ENCODE measurements around the gene NFYA.

DNA sequence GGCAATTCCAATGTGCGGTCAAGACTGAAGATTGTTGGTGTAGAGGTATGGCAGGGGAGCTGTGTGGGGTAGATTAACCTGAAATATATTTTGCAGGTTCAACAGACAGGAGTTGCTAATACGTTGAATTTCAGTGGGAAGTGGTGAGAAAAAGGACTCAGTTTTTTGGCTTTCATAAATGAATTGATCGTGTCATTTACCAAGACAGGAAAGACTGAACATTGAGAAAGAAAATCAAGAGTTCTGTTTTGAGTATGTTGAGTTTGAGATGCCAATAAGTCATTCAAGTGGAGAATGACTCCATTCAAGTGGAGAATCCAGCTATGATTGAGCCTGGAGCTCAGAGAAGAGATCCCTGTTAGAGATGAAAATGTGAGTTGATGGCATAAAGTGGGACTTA, 31.1 kb downstream of the NFYA start:
- no peak for TF ChIP-seq POGZ (CRISPR knock-in tag; IDR thresholded peaks at IDR 0.05)
- TF ChIP-seq, protein P1, sequence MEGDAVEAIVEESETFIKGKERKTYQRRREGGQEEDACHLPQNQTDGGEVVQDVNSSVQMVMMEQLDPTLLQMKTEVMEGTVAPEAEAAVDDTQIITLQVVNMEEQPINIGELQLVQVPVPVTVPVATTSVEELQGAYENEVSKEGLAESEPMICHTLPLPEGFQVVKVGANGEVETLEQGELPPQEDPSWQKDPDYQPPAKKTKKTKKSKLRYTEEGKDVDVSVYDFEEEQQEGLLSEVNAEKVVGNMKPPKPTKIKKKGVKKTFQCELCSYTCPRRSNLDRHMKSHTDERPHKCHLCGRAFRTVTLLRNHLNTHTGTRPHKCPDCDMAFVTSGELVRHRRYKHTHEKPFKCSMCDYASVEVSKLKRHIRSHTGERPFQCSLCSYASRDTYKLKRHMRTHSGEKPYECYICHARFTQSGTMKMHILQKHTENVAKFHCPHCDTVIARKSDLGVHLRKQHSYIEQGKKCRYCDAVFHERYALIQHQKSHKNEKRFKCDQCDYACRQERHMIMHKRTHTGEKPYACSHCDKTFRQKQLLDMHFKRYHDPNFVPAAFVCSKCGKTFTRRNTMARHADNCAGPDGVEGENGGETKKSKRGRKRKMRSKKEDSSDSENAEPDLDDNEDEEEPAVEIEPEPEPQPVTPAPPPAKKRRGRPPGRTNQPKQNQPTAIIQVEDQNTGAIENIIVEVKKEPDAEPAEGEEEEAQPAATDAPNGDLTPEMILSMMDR (CRISPR knock-in tag; IDR thresholded peaks at IDR 0.05), result no peak
- TF ChIP-seq, protein P2, sequence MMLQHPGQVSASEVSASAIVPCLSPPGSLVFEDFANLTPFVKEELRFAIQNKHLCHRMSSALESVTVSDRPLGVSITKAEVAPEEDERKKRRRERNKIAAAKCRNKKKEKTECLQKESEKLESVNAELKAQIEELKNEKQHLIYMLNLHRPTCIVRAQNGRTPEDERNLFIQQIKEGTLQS (CRISPR knock-in tag; IDR thresholded peaks at IDR 0.05), result no peak
- TF ChIP-seq TAF1 (CRISPR knock-in tag; IDR thresholded peaks at IDR 0.05), result no peak
- TF ChIP-seq POLR2AphosphoS2 (IDR thresholded peaks at IDR 0.05; ENCODE audit: low read depth, low read length), result no peak
